GM18909 (cell line): Measurements from ENCODE around the gene TRIM14.

ENCODE experiments used
- ATAC-seq: cut with Tn5 transposase; IDR thresholded peaks from one replicate; pipeline ENCODE4 v1.9.1; 2021; ENCODE audit warnings: mild to moderate bottlenecking; ENCODE audit not compliant: unreplicated experiment, poor library complexity

Gene TRIM14

GRCh38 chr9:98118640-98119601 lies at the start of gene TRIM14:
TSS of gene TRIM14 (minus strand) at chr9:98119222. CDS start at chr9:98119188, 34 bp downstream.
- peak; percentile 58 for ATAC-seq

GRCh38 chr9:98168153-98168780 lies 49.2 kb upstream of the TRIM14 start:
- ATAC-seq, result no peak

- ATAC-seq, result no peak
Observed at GRCh38 chr9:98164912-98165311, 45.9 kb upstream of the TRIM14 start.

DNA sequence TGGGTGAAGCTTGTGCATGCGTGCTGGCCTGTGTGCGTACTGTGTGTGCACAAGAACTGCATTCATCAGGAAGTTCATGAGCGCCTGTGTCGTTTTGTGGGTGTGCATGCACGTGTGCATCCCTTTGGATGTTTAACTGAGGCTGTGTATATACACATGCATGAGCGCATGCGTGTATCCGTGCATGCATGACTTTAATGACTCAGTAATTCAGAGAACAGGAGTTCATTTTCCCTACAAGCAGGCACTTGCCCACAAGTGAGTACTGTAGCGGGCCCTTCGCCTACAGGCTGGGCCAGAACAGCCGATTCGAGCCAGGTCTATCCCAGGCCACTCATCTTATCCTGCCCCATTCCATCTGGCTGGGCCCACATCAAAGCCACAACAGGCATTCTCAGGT lies 43.6 kb upstream of the TRIM14 start:
- ATAC-seq, result no peak

- ATAC-seq, result no peak
Observed at GRCh38 chr9:98161851-98162250, 42.8 kb upstream of the TRIM14 start.

- no peak for ATAC-seq
Observed at GRCh38 chr9:98159790-98160189, 40.8 kb upstream of the TRIM14 start.

- no peak for ATAC-seq
Observed at GRCh38 chr9:98159301-98159700, 40.3 kb upstream of the TRIM14 start.

DNA sequence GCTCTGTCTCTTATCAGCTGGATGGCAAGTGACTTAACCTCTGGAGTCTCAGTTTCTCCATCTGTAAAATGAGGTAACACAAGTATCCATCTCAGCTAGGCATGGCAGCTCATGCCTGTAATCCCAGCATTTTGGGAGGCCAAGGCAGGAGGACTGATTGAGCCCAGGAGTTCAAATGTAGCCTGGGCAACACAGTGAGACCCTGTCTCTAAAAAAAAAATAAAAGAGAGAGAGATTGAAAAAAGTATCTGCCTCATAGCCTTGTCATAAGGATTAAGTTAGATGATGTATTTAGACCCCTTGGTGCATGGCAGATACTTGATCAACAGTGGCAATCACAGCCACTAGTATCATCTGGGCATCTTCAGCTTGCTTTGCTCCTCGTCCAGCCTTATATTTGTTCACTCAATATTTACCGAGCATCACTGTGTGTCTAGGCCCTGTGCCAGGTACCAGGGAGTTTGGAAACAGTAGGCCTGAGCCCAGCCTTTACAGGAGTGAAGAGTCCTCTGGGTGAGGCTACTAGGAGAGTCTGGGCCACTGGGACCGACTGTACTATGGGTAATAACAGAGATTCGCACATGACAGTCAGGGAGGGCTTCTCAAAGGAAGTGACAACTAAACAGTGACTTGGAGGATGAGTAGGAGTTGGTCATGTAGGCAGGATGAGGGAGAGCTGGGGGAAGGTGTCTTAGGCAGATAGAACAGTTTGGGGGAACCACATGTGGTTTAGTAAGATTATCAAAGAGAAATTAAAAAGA lies 39.2 kb upstream of the TRIM14 start:
- ATAC-seq, result no peak

- no peak for ATAC-seq
Observed at GRCh38 chr9:98157372-98157771, 38.4 kb upstream of the TRIM14 start.

DNA sequence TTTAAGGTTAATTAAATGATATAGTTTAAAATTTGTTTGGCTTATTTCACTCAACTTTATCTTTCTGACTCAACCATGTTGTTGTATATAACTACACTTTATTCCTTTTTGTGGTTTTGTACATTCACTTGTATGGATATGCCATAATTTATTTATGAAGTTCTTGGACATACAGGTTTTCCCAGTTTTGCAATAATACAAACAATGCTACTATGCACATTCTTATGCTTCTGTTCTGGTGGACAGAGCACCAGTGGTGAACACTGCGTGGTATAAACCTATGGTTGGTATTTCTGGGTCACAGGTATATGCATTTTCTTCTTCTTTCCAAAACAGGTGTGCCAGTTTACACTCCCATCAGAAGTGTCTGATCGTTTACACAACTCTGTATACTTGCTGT lies 35.7 kb upstream of the TRIM14 start:
- no peak for ATAC-seq

DNA sequence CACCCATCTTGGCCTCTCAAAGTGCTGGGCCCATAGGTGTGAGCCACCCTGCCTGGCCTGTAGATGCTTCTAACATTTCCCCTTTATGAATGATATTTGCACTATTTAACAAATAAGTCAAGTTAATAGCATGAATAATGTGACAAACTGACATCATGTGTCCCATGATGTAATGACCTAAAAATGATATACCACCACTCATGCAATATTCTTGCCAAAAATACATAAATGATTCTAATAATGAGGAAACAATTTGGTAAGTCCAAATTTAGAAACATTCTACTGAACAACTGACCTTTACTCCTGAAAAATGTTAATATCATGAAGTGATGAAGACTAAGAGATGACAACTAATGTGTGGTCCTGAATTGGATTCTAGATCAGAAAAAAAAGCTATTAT lies 33.5 kb upstream of the TRIM14 start:
- ATAC-seq, result no peak

- ATAC-seq, result no peak
Observed at GRCh38 chr9:98150721-98151120, 31.7 kb upstream of the TRIM14 start.

- no peak for ATAC-seq
Observed at GRCh38 chr9:98150164-98150563, 31.1 kb upstream of the TRIM14 start.

DNA sequence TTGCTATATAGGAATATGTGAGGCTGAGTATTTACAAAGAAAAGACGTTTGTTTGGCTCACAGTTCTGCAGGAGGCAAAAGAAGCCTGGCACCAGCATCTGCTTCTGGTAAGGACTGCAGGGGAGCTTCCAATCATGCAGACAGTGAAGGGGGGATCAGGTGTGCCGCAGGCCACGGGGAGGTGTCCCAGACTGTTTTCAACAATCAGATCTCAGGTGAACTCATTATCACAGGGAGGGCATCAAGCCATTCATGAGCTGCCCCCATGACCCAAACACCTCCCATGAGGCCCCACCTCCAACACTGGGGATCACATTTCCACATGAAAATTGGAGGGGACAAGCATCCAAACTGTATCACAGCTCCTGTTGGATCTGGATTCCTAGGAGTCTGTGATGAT lies 30.4 kb upstream of the TRIM14 start:
- ATAC-seq, result no peak

DNA sequence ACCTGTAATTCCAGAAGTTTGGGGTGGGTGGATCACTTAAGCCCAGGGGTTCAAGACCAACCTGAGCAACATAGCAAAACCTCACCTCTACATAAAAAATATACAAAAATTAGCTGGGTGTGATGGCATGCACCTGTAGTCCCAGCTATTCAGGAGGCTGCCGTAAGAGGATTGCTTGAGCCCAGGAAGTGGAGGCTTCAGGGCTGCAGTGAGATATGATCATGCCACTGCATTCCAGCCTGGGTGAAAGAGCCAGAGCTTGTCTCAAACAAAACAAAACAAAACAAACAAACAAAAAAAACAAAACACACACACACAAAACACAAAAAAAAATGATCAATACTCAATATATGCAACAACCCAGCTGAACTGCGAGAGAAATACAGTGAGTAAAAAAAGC lies 29.5 kb upstream of the TRIM14 start:
- no peak for ATAC-seq

GRCh38 chr9:98147582-98147981 lies 28.6 kb upstream of the TRIM14 start:
- ATAC-seq, result no peak

DNA sequence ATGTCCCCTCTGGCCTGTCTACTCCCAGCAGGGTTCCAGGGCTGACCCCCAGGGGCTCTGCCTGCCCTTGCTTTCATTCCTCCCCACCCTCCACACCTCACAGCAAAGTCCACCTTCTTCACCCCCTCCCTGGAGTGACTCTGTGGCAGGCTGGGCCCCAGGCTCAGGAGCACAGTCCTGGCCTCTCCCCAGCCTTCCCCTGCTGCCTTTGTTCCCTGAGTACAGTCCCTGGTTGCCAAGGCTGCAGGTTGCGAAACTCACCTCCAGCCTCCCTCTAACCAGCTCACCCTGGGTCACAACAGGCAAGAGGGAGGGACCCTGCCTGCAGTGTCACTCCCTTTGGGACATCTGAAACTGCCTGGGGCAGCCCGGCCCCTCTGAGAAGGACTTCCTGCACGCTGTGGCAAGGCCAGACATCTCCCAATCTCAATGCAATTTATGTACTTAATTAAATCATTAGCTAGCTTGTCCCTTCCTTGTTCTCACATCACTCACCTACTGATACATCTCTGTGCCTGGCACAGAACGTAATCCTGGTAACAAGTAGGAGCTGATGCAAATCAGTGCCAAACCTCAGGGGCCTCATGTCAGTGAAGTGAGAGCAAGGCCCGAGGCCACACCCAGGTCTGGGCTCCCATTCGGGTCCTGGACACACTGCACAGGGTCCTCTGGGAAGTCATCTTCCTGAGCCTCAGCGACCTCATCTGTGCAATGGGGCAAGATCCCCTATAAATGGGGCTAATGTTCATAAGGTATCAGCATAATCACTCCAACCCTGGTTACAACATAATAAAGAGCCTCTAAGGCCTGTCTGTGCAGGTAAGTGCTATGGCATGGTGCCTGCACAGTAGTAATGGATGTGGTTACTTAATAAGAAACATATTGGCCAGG lies 27.3 kb upstream of the TRIM14 start:
- ATAC-seq, result peak; percentile 40

DNA sequence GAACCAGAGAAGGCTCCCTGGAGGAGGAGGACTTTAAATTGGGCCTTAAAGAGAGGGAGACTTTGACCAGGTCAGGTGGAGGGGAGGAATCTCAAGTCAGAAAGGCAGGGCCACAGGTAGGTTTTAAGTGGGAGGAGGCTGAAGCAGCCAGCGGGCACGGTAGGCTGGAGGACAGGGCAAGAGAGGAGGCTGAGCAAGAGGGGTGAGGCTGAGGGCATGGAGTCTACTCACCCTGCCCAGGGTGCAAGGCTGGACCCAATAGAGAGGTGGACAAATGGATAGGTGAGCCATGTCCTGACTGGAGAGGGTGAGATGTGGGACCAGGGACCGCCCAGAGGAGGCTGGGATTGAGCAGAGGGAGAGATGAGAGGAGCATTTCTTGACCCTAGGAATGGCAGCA lies 25.6 kb upstream of the TRIM14 start:
- ATAC-seq, result no peak

DNA sequence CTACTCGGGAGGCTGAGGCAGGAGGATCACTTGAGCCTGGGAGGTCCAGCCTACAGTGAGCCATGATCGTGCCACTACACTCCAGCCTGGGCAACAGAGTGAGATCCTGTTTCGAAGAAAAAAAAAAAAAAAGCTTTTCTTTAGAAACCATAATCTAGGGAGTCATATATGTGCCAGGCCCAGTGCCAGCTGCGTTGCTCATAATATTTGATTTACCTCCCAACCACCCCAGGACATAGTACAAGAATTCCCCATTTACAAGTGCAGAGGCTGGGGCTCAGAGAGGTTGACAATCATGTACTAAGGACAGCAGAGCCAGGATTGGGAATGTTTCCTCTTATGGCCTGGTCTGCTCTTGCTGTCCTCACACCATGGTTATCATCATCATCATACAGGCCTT lies 25.1 kb upstream of the TRIM14 start:
- no peak for ATAC-seq

- no peak for ATAC-seq
Observed at GRCh38 chr9:98142925-98143481, 24.0 kb upstream of the TRIM14 start.
